HCT116 (cell line): ENCODE results near the gene RAP2C.

Experiments
- CTCF ChIP-seq, 3 experiments: fragments of 200-600 bp in 1 of 3; sonication (generic) in 1 of 3; IDR thresholded peaks in 2 of 3; conservative IDR thresholded peaks in 1 of 3; 2 replicates each; pipeline ENCODE4 v1.5.1; 2012 to 2017; ENCODE audit warnings: low read depth in 2 of 3, low read length in 2 of 3, antibody characterized with exemption in 1 of 3, borderline replicate concordance in 1 of 3, control low read depth in 1 of 3, mild to moderate bottlenecking in 1 of 3, mixed read lengths in 1 of 3, mixed run types in 1 of 3, moderate library complexity in 1 of 3; ENCODE audit not compliant: insufficient read depth in 1 of 3
- ELF1 ChIP-seq: IDR thresholded peaks from 2 replicates; pipeline ENCODE4 v1.6.1; 2012; ENCODE audit warnings: low read depth, borderline replicate concordance
- EZH2 ChIP-seq: fragments of 200-600 bp; sonication (generic); IDR thresholded peaks from 2 replicates; pipeline ENCODE4 v1.6.1; 2017; ENCODE audit warnings: antibody characterized with exemption, mixed run types
- FOSL1 ChIP-seq: IDR thresholded peaks from 2 replicates; pipeline ENCODE4 v1.6.1; 2012; ENCODE audit warnings: low read depth
- POLR2A ChIP-seq: IDR thresholded peaks from 2 replicates; pipeline ENCODE4 v1.7.0; 2011; ENCODE audit warnings: borderline replicate concordance; ENCODE audit not compliant: insufficient read depth, insufficient read length; ENCODE audit errors: extremely low read depth
- POLR2AphosphoS5 ChIP-seq: IDR thresholded peaks from 2 replicates; pipeline ENCODE4 v1.6.1; 2011; ENCODE audit warnings: mild to moderate bottlenecking, low read depth, low read length, moderate library complexity
- REST ChIP-seq: IDR thresholded peaks from 2 replicates; pipeline ENCODE4 v1.6.1; 2012; ENCODE audit warnings: low read depth
- SP1 ChIP-seq: IDR thresholded peaks from 2 replicates; pipeline ENCODE4 v1.6.1; 2012; ENCODE audit warnings: low read depth
- SRF ChIP-seq: IDR thresholded peaks from 2 replicates; pipeline ENCODE4 v1.6.1; 2012; ENCODE audit warnings: low read depth
- TCF7L2 ChIP-seq: IDR thresholded peaks from 2 replicates; pipeline ENCODE4 v1.7.0; 2011; ENCODE audit warnings: borderline replicate concordance, inconsistent platforms; ENCODE audit not compliant: insufficient read depth, insufficient read length; ENCODE audit errors: extremely low read depth
- ZBTB33 ChIP-seq: IDR thresholded peaks from 2 replicates; pipeline ENCODE4 v1.6.1; 2011; ENCODE audit warnings: mild to moderate bottlenecking, low read length, moderate library complexity; ENCODE audit not compliant: insufficient replicate concordance; ENCODE audit errors: extremely low read depth
- ZNF274 ChIP-seq: fragments of 200-500 bp; sonication (Bioruptor generic); IDR thresholded peaks from 2 replicates; pipeline ENCODE4 v1.6.1; 2014; ENCODE audit warnings: mild to moderate bottlenecking, low read depth, low read length, inconsistent platforms

- TF ChIP-seq CTCF (IDR thresholded peaks at IDR 0.05 in 2 of 3, conservative IDR thresholded peaks at IDR 0.05 in 1 of 3; ENCODE audit: borderline replicate concordance in 1 of 3, insufficient read depth in 1 of 3, low read depth in 2 of 3, low read length in 2 of 3) (no peak), SP1 (no peak), FOSL1 (no peak), POLR2AphosphoS5 (no peak), ELF1 (no peak), REST (no peak), POLR2A (no peak), ZBTB33 (no peak), EZH2 (no peak), SRF (no peak), TCF7L2 (no peak), ZNF274 (no peak)
Measured at GRCh38 chrX:132208422-132208821, 10.8 kb downstream of the RAP2C start.
